ENCODE measurements around the gene CATSPER1. TPM values are rescaled to one million over a fixed set of nuclear protein-coding genes. Genes with fewer than 3 reads are reported as not detected.

Gene CATSPER1
- total and polyA plus RNA-seq, 2 of the 8 experiments (the other 6 are each of a cell fraction or from before 2014, with no cell fraction given), result not detected

- POLR2A ChIA-PET (ENCODE audit: partially characterized antibody), result interaction anchor here (0.6 to 13.4 kb wide), 8 partner anchors 12 to 386 kb away, joined by 3 to 150 read pairs (median 3); partner anchors contain the start of genes CCDC85B, CNIH2, PACS1 and RELA
- peak in 1 of 2 experiments; percentile 82 for DNase-seq (ENCODE audit: low read depth in 1 of 2, low spot score in 2 of 2)
- TF ChIP-seq PHF8 (conservative IDR thresholded peaks at IDR 0.05; ENCODE audit: low read depth, low read length) (peak; percentile 48; the same call in 1 of the 2 replicates), RFX5 (IDR thresholded peaks at IDR 0.05; ENCODE audit: borderline replicate concordance, low read depth, low read length) (no peak), RXRA (IDR thresholded peaks at IDR 0.05; ENCODE audit: insufficient read depth, low read depth, low read length) (no peak), CTBP2 (IDR thresholded peaks at IDR 0.05; ENCODE audit: borderline replicate concordance, insufficient read depth, insufficient read length, low read length) (no peak), SP1 (IDR thresholded peaks at IDR 0.05; ENCODE audit: low read depth, low read length) (no peak), NRF1 (IDR thresholded peaks at IDR 0.05; ENCODE audit: low read depth, low read length) (no peak), NANOG (IDR thresholded peaks at IDR 0.05; ENCODE audit: insufficient read depth, low read depth, low read length, poor library complexity, severe bottlenecking) (no peak), ZNF274 (IDR thresholded peaks at IDR 0.05; ENCODE audit: borderline replicate concordance, extremely low read depth, low read length) (no peak), FOSL1 (IDR thresholded peaks at IDR 0.05; ENCODE audit: insufficient read depth, low read depth, low read length) (no peak), TAF1 (IDR thresholded peaks at IDR 0.05; ENCODE audit: low read depth, low read length) (peak; percentile 56; the same call in 1 of the 2 replicates), TBP (IDR thresholded peaks at IDR 0.05; ENCODE audit: low read depth, low read length) (0 out of 2 replicates have a peak, but pooled peaks have one; percentile 28)
Observed at GRCh38 chr11:66048547-66049323, 22.5 kb upstream of the CATSPER1 start, which contains the start of gene GAL3ST3. GAL3ST3 (minus strand) TSS chr11:66049161; CDS start chr11:66045415, 3,746 bp downstream.

More at GRCh38 chr11:66048547-66049323, 22.5 kb upstream of the CATSPER1 start, which contains the start of gene GAL3ST3:
- Histone ChIP-seq H4K91ac (replicated peaks; ENCODE audit: insufficient read length, low read length) (peak within 1 kb of the TSS; percentile 95), H2BK12ac (ENCODE audit: low read depth, low read length) (peak within 1 kb of the TSS; percentile 60; the same call in 1 of the 2 replicates), H3K4me3 (ENCODE audit: extremely low read depth in 1 of 4, insufficient read depth in 2 of 4, low read depth in 3 of 4, low read length in 4 of 4) (peak within 1 kb of the TSS; percentile 54 to 91 (median 64)), H4K5ac (ENCODE audit: insufficient read length, low read depth, low read length) (peak within 1 kb of the TSS; percentile 48), H3K27ac (ENCODE audit: low read depth, low read length) (no peak within 1 kb of the TSS), H3K14ac (ENCODE audit: insufficient read length) (no peak within 1 kb of the TSS), H2BK20ac (ENCODE audit: low read length) (peak within 1 kb of the TSS; percentile 98), H2BK5ac (ENCODE audit: low read depth, low read length) (peak within 1 kb of the TSS; percentile 92; the same call in 1 of the 2 replicates), H3K23ac (ENCODE audit: insufficient read length) (no peak within 1 kb of the TSS), H2BK120ac (replicated peaks; ENCODE audit: low read depth, low read length) (peak within 1 kb of the TSS; percentile 68), H3K56ac (replicated peaks; ENCODE audit: insufficient read length, low read depth, low read length) (no peak within 1 kb of the TSS), H3K9me3 (ENCODE audit: insufficient read depth in 2 of 2, low read depth in 1 of 2, low read length in 1 of 2) (no peaks in the 10 kb centered on the region), H3K18ac (ENCODE audit: extremely low read depth, low read length) (peak within 1 kb of the TSS; percentile 95), H3K23me2 (ENCODE audit: low read depth, low read length) (peaks cover 14% of the 10 kb centered on the region; the same call in 1 of the 2 replicates), H3K79me2 (ENCODE audit: control insufficient read depth in 1 of 2, insufficient read depth in 2 of 2, low read length in 2 of 2) (peaks cover 10 to 28% of the 10 kb centered on the region in 2 experiments), H3K27me3 (replicated peaks in 1 of 4; ENCODE audit: control insufficient read depth in 3 of 4, extremely low read depth in 1 of 4, insufficient read depth in 3 of 4, low read length in 3 of 4) (no peaks in the 10 kb centered on the region), H2AFZ (ENCODE audit: low read length) (peak within 1 kb of the TSS; percentile 79), H4K20me1 (replicated peaks in 1 of 2; ENCODE audit: control insufficient read depth in 1 of 2, insufficient read depth in 2 of 2, low read length in 2 of 2) (peaks cover 0 to 6% of the 10 kb centered on the region in 2 experiments), H3K4me2 (ENCODE audit: insufficient read depth in 1 of 2, low read depth in 2 of 2, low read length in 2 of 2) (peak within 1 kb of the TSS; percentile 89 to 90), H3K4me1 (replicated peaks in 1 of 4; ENCODE audit: control insufficient read depth in 3 of 4, insufficient read depth in 4 of 4, low read length in 3 of 4) (peaks cover 0 to 35% (median 25%) of the 10 kb centered on the region in 4 experiments; a peak in 6 of 7 replicates), H2AK5ac (ENCODE audit: low read depth, low read length) (peak within 1 kb of the TSS; percentile 32; the same call in 1 of the 2 replicates), H3K9ac (replicated peaks in 1 of 4; ENCODE audit: extremely low read depth in 1 of 4, low read depth in 3 of 4, low read length in 3 of 4) (peak within 1 kb of the TSS in 2 of 4 experiments; percentile 14 to 47; a peak in 4 of 7 replicates), H3K4ac (replicated peaks; ENCODE audit: insufficient read length, low read depth, low read length) (peak within 1 kb of the TSS; percentile 80), H3K36me3 (ENCODE audit: control insufficient read depth in 2 of 4, insufficient read depth in 4 of 4, low read length in 3 of 4) (peaks cover 0 to 10% (median 1%) of the 10 kb centered on the region in 4 experiments; a peak in 2 of 8 replicates), H3K79me1 (ENCODE audit: low read depth, low read length) (peaks cover 19% of the 10 kb centered on the region), H4K8ac (ENCODE audit: extremely low read depth, insufficient read depth, low read length) (peak within 1 kb of the TSS; percentile 82), H2BK15ac (ENCODE audit: low read length) (peak within 1 kb of the TSS; percentile 97)
- CTCF ChIA-PET (ENCODE audit: partially characterized antibody), result interaction anchor here (0.5 to 12.0 kb wide), 5 partner anchors 17 to 177 kb away, joined by 3 to 144 read pairs (median 9); no protein-coding TSS in a partner anchor
- WGBS, 2 experiments (ENCODE audit: extremely low coverage in 1 of 2, insufficient coverage in 1 of 2, insufficient read length in 1 of 2, insufficient replicate concordance in 2 of 2, low coverage in 1 of 2, low lambda C conversion rate in 2 of 2, missing lambda C conversion rate in 1 of 2), result 7% methylated on average over 22 of the region's 39 CpGs; no CpG with 5 or more reads in 1 of the 2 experiments
- no peak for FAIRE-seq
